ENCODE data around the gene RGMA.

RGMA gene

DNA sequence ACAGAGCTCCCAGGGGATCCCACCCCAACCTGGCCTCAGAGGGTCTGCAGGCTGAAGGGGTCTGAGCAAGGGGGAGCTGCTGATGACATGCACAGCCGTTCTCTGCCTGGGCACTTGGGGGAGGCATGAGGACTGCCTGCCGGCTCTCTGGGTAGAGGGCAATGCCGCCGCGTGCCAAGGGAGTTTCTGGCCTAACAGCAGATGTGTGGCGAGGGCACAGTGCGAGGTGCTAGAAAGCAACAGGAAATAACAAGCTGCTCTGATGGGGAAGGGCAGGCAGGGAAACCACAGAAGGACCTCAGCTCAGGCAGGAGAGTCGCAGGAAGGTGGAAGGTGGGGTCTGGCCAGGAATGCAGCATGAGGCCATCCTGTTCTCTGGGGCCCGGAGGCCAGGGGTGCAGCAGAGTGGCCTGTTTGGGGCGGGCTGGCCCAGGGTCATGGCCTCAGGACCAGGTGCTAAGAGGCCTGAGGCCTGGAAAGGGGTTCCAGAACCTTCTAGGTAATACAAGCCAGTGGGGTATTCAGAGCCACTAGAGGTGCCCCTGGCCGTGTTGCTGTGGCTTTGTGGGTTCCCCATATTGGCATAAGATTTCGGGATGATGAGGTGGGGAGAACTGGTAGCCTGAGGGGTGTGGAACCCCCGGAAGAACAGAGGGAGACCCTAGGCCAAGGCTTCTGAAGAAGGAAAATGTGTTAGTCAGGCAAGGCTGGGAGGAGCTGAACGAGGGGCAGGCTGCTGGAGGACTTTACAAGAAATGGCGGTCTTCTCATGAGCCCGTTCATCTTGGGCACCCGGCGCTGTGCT is 41.2 kb downstream of the RGMA start:
- Histone ChIP-seq H3K4me3 (ENCODE audit: low read length) (no peak overlapping the region), H3K9ac (ENCODE audit: low read depth, low read length) (no peak overlapping the region), H3K4me1 (ENCODE audit: insufficient read depth, low read length) (no peaks in the 10 kb centered on the region), H3K36me3 (ENCODE audit: insufficient read depth, low read length) (peaks cover 90% of the 10 kb centered on the region), H3K9me3 (ENCODE audit: insufficient read depth, low read depth, low read length) (no peaks in the 10 kb centered on the region), H3K27me3 (ENCODE audit: insufficient read depth, low read length) (no peaks in the 10 kb centered on the region), H3K27ac (ENCODE audit: low read depth, low read length) (no peak overlapping the region)
- WGBS = 94% methylated on average over 18 of the region's 18 CpGs

DNA sequence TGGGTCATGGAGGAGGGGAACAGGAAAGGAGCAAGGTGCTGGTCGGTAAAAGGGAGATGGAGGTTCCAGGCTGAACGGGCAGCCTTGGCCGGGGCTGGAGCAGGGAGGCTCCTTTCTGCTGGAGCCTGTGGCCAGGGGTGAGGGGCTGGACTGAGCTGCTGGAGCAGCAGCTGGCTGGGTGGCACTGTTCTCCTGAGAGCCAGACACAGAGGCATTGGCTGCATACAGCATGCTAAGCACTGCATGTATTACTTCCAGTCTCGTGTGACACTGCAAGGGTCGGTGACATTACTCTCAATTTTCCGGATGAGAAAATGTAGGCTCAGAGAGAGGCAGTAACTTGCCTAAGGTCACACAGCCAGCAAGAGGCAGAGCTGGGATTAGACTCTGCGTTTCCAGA is 42.3 kb downstream of the RGMA start:
- 80% methylated on average over 7 of the region's 7 CpGs for WGBS
- H3K9ac ChIP-seq (ENCODE audit: low read depth, low read length) = no peak overlapping the region
- peaks cover 80% of the 10 kb centered on the region for H3K36me3 ChIP-seq (ENCODE audit: insufficient read depth, low read length)
- H3K4me1 ChIP-seq (ENCODE audit: insufficient read depth, low read length) = no peaks in the 10 kb centered on the region
- H3K4me3 ChIP-seq (ENCODE audit: low read length) = no peak overlapping the region
- no peaks in the 10 kb centered on the region for H3K27me3 ChIP-seq (ENCODE audit: insufficient read depth, low read length)
- H3K9me3 ChIP-seq (ENCODE audit: insufficient read depth, low read depth, low read length) = no peaks in the 10 kb centered on the region
- H3K27ac ChIP-seq (ENCODE audit: low read depth, low read length) = no peak overlapping the region

DNA sequence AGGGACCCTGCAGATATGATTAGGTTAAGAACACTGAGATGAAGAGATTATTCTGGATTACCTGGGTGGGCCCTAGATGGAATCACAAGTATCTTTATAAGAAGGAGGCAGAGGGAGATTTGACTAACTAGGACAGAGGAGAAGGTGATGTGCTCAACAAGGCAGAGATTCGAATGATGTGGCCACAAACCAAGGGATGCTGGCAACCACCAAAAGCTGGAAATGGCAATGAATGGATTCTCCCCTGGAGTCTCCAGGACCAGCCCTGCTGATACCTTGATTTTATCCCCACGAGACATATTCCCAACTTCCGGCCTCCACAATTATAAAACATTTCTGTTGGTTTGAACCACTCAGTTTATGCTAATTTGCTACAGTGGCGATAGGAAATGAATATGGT is 42.9 kb downstream of the RGMA start:
- Histone ChIP-seq H3K36me3 (ENCODE audit: insufficient read depth, low read length) (peaks cover 74% of the 10 kb centered on the region), H3K9ac (ENCODE audit: low read depth, low read length) (no peak overlapping the region), H3K9me3 (ENCODE audit: insufficient read depth, low read depth, low read length) (no peaks in the 10 kb centered on the region), H3K27me3 (ENCODE audit: insufficient read depth, low read length) (no peaks in the 10 kb centered on the region), H3K4me3 (ENCODE audit: low read length) (no peak overlapping the region), H3K4me1 (ENCODE audit: insufficient read depth, low read length) (no peaks in the 10 kb centered on the region), H3K27ac (ENCODE audit: low read depth, low read length) (no peak overlapping the region)
- WGBS = 96% methylated on average over 4 of the region's 4 CpGs

DNA sequence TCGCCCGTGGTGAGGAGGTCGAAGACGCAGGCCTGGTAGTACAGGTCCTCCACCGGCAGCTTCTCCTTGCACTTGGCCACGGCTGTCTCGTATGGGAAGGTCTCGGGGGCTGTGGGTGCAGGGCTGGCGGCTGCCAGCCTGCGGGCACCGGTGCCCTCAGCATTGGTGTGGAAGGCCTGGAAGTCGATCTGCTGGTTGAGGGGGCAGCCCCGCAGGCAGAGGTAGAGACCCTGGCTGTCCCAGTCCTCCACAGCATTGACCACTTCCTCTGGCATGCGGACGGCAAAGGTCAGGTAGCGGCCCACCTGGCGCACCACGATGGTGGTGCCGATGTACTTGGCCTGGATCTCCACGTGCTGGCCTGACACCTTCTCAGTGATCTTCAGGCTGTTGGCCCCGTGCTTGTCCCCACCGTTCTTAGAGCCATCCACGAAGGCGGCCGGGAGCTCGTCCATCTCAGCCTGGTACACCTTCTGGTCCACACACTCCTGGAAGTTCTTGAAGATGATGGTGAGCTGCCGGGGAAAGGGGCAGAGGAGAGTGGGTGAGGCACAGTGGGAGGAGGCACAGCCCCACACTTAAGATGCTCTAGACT is 43.7 kb downstream of the RGMA start:
- H3K36me3 ChIP-seq (ENCODE audit: insufficient read depth, low read length) = peaks cover 66% of the 10 kb centered on the region
- WGBS = 96% methylated on average over 27 of the region's 27 CpGs
- H3K27me3 ChIP-seq (ENCODE audit: insufficient read depth, low read length) = no peaks in the 10 kb centered on the region
- H3K4me1 ChIP-seq (ENCODE audit: insufficient read depth, low read length) = no peaks in the 10 kb centered on the region
- no peak overlapping the region for H3K9ac ChIP-seq (ENCODE audit: low read depth, low read length)
- H3K9me3 ChIP-seq (ENCODE audit: insufficient read depth, low read depth, low read length) = no peaks in the 10 kb centered on the region
- H3K27ac ChIP-seq (ENCODE audit: low read depth, low read length) = no peak overlapping the region
- H3K4me3 ChIP-seq (ENCODE audit: low read length) = no peak overlapping the region

DNA sequence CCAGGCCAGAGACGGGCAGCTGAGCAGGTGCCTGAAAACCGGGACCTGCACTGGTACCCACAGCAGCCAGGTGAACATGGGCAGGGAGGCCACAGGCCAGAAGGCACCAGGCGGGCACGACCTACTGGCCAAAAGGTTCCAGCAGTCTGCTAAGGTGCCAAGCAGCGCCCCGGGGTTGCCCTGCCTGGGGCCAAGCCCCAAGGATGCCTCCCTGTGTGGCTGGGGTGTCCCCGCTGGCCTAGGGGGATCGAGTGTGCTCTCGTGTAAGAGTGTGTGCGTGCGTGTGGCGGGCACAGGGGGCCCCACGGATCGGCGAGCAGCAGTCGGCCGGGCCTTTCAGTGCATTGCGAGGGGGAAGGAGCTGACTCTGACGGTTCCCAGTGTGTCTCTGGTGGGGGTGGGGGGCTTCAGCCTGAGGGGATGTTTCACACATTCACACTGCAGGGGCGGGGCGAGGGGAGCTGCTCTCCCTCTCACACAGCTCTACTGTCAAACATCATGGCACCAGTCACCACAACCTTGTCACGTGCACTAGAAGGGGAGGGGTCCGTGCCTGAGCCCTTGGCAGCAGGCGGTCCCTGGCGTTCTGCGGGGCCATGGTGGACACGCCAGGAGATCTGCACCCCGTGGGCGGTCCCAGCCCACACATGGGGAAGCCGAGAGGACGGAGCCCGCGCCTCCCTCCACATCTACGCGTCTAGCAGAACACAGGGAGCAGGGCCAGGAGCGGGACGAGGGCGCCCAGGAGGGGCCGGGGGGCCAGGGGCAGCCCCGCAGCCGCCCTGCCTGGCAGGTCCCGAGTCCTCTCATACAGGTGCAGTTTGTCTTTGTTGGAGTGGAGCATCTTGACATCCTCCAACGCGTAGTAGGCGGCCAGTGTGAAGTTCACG is 44.5 kb downstream of the RGMA start:
- peaks cover 58% of the 10 kb centered on the region for H3K36me3 ChIP-seq (ENCODE audit: insufficient read depth, low read length)
- 90% methylated on average over 46 of the region's 46 CpGs for WGBS

DNA sequence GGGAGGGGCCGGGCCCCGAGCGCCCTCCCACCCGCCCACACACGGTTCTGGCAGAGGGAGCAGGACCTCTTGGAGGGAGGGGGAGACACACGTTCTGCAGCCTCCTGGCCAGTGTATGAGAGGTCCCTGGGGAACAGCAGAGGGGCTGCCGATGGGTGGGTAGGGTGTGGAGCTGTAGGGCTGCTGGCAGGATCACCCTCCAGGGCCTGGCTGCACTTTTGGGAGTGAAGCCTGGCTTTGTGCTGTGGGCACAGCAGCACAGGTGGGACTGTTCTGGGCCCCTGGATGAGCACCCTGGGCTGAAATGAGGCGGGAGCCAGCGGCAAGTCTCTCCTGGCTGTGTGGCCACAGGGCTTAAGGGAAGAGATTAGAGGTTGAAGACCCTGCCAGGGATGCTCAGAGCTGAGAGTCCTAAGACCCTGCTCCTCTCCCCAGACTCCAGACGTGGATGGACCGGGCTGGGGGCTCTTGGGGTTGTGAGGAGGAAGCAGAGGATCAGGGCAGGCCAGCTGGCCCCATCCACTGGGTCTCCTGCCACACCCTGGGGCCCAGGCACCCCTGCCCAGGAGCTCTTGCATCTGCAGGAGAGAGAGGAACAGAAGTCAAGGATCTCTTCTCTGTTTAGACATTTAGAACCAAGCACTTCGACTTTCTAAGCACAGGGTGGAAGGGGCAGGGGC is 45.2 kb downstream of the RGMA start:
- H3K4me1 ChIP-seq (ENCODE audit: insufficient read depth, low read length) = no peaks in the 10 kb centered on the region
- no peak overlapping the region for H3K27ac ChIP-seq (ENCODE audit: low read depth, low read length)
- no peaks in the 10 kb centered on the region for H3K9me3 ChIP-seq (ENCODE audit: insufficient read depth, low read depth, low read length)
- WGBS = 88% methylated on average over 12 of the region's 12 CpGs
- no peak overlapping the region for H3K9ac ChIP-seq (ENCODE audit: low read depth, low read length)
- H3K36me3 ChIP-seq (ENCODE audit: insufficient read depth, low read length) = peaks cover 50% of the 10 kb centered on the region
- no peak overlapping the region for H3K4me3 ChIP-seq (ENCODE audit: low read length)
- no peaks in the 10 kb centered on the region for H3K27me3 ChIP-seq (ENCODE audit: insufficient read depth, low read length)

More for the DNA sequence above, 44.5 kb downstream of the RGMA start:
- H3K4me3 ChIP-seq (ENCODE audit: low read length) = no peak overlapping the region
- no peaks in the 10 kb centered on the region for H3K27me3 ChIP-seq (ENCODE audit: insufficient read depth, low read length)
- no peaks in the 10 kb centered on the region for H3K9me3 ChIP-seq (ENCODE audit: insufficient read depth, low read depth, low read length)
- H3K9ac ChIP-seq (ENCODE audit: low read depth, low read length) = no peak overlapping the region
- H3K27ac ChIP-seq (ENCODE audit: low read depth, low read length) = no peak overlapping the region
- H3K4me1 ChIP-seq (ENCODE audit: insufficient read depth, low read length) = no peaks in the 10 kb centered on the region

DNA sequence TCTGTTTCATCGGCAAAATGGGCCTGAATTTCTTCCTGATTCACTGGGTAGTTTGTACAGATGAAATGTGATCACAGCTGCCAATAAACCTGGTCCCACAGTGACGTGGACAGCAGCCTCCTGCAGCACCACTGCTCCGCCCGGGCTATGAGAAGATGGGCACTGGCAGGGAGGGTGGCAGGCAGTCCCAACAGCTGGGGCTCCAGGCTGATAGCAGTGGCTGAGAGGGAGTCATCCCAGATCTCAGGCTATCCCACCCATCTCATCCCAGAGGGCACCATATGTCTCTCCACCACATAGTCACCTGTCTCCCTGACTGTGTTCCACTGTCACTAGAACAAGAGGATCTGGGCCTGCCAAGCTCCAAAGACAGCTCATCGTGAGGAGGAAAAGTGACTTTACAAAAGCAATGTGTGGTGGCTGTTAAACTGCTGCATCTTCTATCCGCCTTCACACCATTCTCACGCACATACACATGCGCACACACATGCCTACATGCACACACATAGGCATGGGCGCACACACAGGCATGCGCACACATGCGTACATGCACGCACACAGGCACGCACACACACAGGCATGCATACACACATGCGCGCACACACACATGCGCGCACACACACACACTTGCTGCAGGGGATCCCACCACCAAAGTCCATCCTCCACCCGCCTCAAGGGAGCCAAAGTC is 46.2 kb downstream of the RGMA start:
- Histone ChIP-seq H3K9ac (ENCODE audit: low read depth, low read length) (no peak overlapping the region), H3K4me1 (ENCODE audit: insufficient read depth, low read length) (peaks cover under 1% of the 10 kb centered on the region; the same call in 1 of the 2 replicates), H3K4me3 (ENCODE audit: low read length) (no peak overlapping the region), H3K9me3 (ENCODE audit: insufficient read depth, low read depth, low read length) (no peaks in the 10 kb centered on the region), H3K36me3 (ENCODE audit: insufficient read depth, low read length) (peaks cover 43% of the 10 kb centered on the region), H3K27me3 (ENCODE audit: insufficient read depth, low read length) (no peaks in the 10 kb centered on the region), H3K27ac (ENCODE audit: low read depth, low read length) (no peak overlapping the region)
- 91% methylated on average over 18 of the region's 18 CpGs for WGBS

DNA sequence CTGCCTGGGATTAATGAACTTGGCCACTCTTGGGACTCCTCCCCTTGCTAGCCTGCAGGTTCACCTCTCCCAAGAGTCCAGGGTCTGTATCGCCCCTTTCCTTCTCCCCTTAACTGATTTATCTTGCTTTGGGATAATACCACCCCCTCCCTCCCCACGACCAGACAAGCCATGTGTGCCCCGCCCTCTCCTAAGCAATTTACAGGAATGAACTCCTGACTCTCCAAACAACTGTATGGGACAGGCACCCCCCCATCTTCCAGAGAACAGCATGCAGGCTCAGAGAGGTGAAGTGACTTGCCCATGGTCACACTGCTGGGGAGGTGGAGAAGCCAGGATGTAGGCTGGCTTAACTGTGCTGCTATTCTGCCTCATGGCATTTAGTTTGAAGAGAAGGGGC is 46.8 kb downstream of the RGMA start:
- H3K27ac ChIP-seq (ENCODE audit: low read depth, low read length) = no peak overlapping the region
- no peaks in the 10 kb centered on the region for H3K9me3 ChIP-seq (ENCODE audit: insufficient read depth, low read depth, low read length)
- H3K4me1 ChIP-seq (ENCODE audit: insufficient read depth, low read length) = peaks cover 5% of the 10 kb centered on the region; the same call in 1 of the 2 replicates
- peaks cover 37% of the 10 kb centered on the region for H3K36me3 ChIP-seq (ENCODE audit: insufficient read depth, low read length)
- no peaks in the 10 kb centered on the region for H3K27me3 ChIP-seq (ENCODE audit: insufficient read depth, low read length)
- no peak overlapping the region for H3K4me3 ChIP-seq (ENCODE audit: low read length)
- 76% methylated on average over 3 of the region's 3 CpGs for WGBS
- no peak overlapping the region for H3K9ac ChIP-seq (ENCODE audit: low read depth, low read length)

DNA sequence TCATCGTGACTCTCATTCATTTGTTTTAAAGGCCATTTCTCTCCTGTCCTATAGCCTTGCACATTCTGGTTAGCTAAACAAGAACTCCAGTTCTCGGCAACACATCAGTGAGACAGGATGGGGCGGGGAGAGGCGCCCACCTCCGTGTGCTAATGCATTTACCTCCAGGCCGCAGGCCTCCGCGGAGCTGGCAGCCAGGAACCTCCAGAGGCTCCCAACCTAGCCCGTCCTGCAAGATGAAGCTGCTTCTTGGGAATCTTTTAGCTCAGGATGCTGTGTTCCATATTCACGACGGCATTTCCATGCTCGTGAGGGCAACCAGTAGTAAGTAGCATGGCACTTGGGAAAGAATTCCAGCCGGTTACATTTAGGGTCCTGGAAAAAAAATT is 47.9 kb downstream of the RGMA start:
- Histone ChIP-seq H3K9ac (ENCODE audit: low read depth, low read length) (no peak overlapping the region), H3K4me3 (ENCODE audit: low read length) (no peak overlapping the region), H3K36me3 (ENCODE audit: insufficient read depth, low read length) (peaks cover 26% of the 10 kb centered on the region), H3K27ac (ENCODE audit: low read depth, low read length) (no peak overlapping the region), H3K27me3 (ENCODE audit: insufficient read depth, low read length) (no peaks in the 10 kb centered on the region), H3K9me3 (ENCODE audit: insufficient read depth, low read depth, low read length) (no peaks in the 10 kb centered on the region), H3K4me1 (ENCODE audit: insufficient read depth, low read length) (peaks cover 5% of the 10 kb centered on the region; the same call in 1 of the 2 replicates)
- 77% methylated on average over 13 of the region's 13 CpGs for WGBS

DNA sequence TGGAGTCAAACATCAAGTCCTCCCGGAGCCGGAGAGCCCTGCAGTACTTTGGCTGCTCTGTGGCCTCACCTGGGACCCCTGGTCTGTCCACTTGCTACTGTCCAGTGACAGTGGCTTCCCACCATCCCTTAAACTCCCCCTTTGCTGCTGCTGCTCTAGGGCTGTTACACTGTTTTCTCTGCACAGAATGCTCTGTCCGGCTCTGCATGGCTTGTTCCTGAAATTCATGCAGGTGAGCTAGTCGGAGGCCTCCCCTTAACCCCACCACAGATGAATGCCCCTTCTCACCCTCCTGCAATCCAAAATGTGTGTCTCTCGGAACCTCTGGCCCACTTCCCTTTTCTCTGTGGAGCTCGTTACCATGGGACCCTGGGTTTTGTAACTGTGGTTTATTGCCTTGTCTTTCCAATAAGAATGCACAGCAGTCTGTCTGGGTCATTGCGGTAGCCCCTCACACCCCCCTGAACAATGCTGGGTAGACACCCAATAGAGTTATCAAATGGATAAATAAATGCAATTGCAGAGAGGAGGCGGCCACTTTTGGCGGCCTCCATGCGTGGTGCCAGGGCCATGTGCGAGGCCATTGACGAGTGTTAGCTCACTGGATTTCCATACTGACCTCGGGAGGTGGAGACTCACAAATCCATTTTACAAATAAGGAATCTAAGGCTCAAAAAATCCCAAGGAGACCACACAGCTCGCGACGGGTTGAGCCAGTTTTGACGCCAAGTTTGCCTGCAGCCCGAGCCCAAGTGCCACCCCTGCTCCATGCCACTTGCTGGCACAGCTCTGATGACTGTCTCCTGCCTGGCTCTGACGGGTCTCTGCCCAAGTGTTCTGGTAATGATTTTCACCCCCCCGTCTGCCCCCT is 48.5 kb downstream of the RGMA start:
- Histone ChIP-seq H3K27ac (ENCODE audit: low read depth, low read length) (no peak overlapping the region), H3K9ac (ENCODE audit: low read depth, low read length) (no peak overlapping the region), H3K9me3 (ENCODE audit: insufficient read depth, low read depth, low read length) (no peaks in the 10 kb centered on the region), H3K27me3 (ENCODE audit: insufficient read depth, low read length) (no peaks in the 10 kb centered on the region), H3K36me3 (ENCODE audit: insufficient read depth, low read length) (peaks cover 20% of the 10 kb centered on the region), H3K4me1 (ENCODE audit: insufficient read depth, low read length) (peaks cover 5% of the 10 kb centered on the region; the same call in 1 of the 2 replicates), H3K4me3 (ENCODE audit: low read length) (no peak overlapping the region)
- WGBS = 94% methylated on average over 20 of the region's 20 CpGs
